A204.1 (cell line): Measurements from ENCODE around the gene CD300C.
"Not testable (repeated sequence)": the region's sequence is repeated elsewhere in the genome, so short reads cannot be mapped to it uniquely, and the experiment has no call there.

Source experiments
- FAIRE-seq: peaks from 2 replicates; lab custom pipeline; 2012; peaks lifted over from hg19 to GRCh38; lab: Jason Lieb, UNC

The CD300C gene

GRCh38 chr17:74530831-74531150 is 15.1 kb downstream of the CD300C start:
- FAIRE-seq: no peak

- FAIRE-seq: no peak
Measured at GRCh38 chr17:74529243-74529642, 16.7 kb downstream of the CD300C start.

- FAIRE-seq: no peak
Measured at GRCh38 chr17:74528491-74529199, 17.3 kb downstream of the CD300C start.

GRCh38 chr17:74527756-74528155 is 18.2 kb downstream of the CD300C start:
- FAIRE-seq: no peak

- no peak for FAIRE-seq
Measured at GRCh38 chr17:74527081-74527480, 18.8 kb downstream of the CD300C start.

- no peak for FAIRE-seq
Measured at GRCh38 chr17:74526681-74527080, 19.2 kb downstream of the CD300C start.

GRCh38 chr17:74525781-74526288 is 20.1 kb downstream of the CD300C start:
- FAIRE-seq: no peak

GRCh38 chr17:74525465-74525725 is 20.5 kb downstream of the CD300C start:
- no peak for FAIRE-seq

- FAIRE-seq: no peak
Measured at GRCh38 chr17:74524653-74525464, 21.1 kb downstream of the CD300C start.

GRCh38 chr17:74523308-74523707 is 22.6 kb downstream of the CD300C start:
- FAIRE-seq: no peak

GRCh38 chr17:74522381-74523105 is 23.4 kb downstream of the CD300C start:
- no peak for FAIRE-seq

- FAIRE-seq: no peak
Measured at GRCh38 chr17:74521701-74522201, 24.2 kb downstream of the CD300C start.

- no peak for FAIRE-seq
Measured at GRCh38 chr17:74520790-74521480, 25.0 kb downstream of the CD300C start.

- FAIRE-seq: no peak
Measured at GRCh38 chr17:74520016-74520434, 25.9 kb downstream of the CD300C start.

GRCh38 chr17:74518413-74518981 is 27.4 kb downstream of the CD300C start:
- not testable (repeated sequence) for FAIRE-seq

- no peak for FAIRE-seq
Measured at GRCh38 chr17:74516561-74517328, 29.2 kb downstream of the CD300C start.

- FAIRE-seq: no peak
Measured at GRCh38 chr17:74515941-74516340, 30.0 kb downstream of the CD300C start.

- FAIRE-seq: no peak
Measured at GRCh38 chr17:74514632-74515334, 31.1 kb downstream of the CD300C start.

- FAIRE-seq: no peak
Measured at GRCh38 chr17:74513987-74514631, 31.8 kb downstream of the CD300C start.

GRCh38 chr17:74512624-74513091 is 33.3 kb downstream of the CD300C start:
- no peak for FAIRE-seq
